Measurements from ENCODE around the gene ACAD8. TPM values are rescaled to one million over a fixed set of nuclear protein-coding genes. Genes with fewer than 3 reads are reported as not detected.

Gene ACAD8
- total RNA-seq, 2 donors from 2014 or later: 19.2 to 25.2 TPM

- DNase-seq (ENCODE audit: low spot score in 2 of 2) (no peak), ATAC-seq (no peak)
- H3K27ac Mint-ChIP-seq: no peak overlapping the region
- H3K36me3 Mint-ChIP-seq: no peaks in the 10 kb centered on the region
- no peaks in the 10 kb centered on the region for H3K9me3 Mint-ChIP-seq
Measured at GRCh38 chr11:134292661-134293060, 39.3 kb downstream of the ACAD8 start.

DNA sequence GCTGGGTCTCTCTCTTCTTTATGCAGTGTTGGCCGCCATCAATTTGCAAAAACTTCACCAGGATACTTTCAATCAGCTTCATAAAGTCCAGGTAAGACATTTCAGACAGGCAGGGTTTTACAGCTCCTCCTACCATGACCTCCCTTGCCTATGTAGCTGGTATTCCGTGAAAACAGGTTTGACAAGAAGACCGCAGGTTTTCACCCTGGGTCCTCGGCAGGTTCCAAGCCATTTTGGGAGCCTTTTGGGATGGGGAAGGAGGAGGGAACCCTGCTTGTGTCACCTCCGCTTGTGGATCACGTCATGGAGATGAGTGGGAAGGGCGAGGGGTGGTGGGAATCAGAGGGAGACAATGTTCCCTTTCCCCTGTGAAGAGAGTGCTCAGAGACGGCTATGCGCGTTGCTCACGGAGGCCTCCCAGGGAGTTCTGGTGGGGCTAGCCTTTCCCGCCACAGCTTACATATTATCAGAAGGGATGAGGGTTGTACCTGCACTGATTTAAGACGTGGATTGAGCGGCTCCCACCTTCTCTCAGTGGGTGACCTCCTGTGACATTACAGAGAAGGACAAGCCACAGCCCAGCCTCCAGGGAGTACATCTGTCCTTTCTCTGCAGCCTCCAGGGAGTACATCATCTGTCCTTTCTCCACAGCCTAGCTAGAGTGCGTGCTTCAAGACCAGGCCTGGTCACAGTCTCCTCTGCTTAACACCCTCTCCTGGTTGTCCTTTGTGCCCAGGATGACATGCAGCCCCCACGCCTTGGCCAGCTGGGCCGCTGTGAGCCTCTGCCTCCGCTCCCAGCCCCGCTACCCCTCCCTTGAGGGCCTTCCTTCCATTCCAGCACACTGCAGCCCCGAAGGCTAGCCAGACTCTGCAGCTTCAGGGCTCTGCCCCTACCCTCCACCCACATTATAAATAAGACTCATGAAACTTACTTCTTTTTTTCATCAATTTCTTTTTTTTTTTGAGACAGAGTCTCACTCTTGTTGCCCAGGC, 40.0 kb downstream of the ACAD8 start:
- DNase-seq (ENCODE audit: low spot score in 2 of 2) (no peak), ATAC-seq (no peak)
- peak overlapping the region in 1 of 2 donors; percentile 29 for H3K27ac Mint-ChIP-seq
- no peaks in the 10 kb centered on the region for H3K36me3 Mint-ChIP-seq
- H3K9me3 Mint-ChIP-seq: no peaks in the 10 kb centered on the region

DNA sequence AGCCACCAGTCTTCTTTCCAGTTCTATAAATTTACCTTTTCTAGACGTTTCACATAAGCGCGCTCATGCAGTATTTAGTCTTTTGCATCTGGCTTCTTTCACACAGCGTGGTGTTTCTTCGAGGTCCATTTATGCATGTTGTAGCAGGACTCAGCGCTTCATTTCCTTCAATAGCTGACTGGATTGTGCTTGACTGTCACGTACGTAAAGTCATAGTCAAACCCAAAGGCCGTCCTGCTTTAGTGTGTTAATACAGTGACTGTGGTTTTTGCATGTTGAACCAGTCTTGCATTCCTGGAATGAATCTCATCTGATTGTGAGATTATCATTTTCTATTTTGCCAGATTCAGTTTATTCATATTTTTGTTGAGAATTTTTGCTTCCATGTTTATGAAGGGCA, 41.3 kb downstream of the ACAD8 start:
- Mint-ChIP-seq H3K27ac (no peak overlapping the region), H3K36me3 (no peaks in the 10 kb centered on the region), H3K9me3 (no peaks in the 10 kb centered on the region)
- DNase-seq (ENCODE audit: low spot score in 2 of 2): no peak
- peak in 1 of 2 donors; percentile 66 for ATAC-seq

GRCh38 chr11:134312223-134312622, 58.9 kb downstream of the ACAD8 start:
- no peak for ATAC-seq
- Mint-ChIP-seq H3K9me3 (peaks cover 0 to 12% of the 10 kb centered on the region in 2 donors), H3K36me3 (peaks cover 6 to 16% of the 10 kb centered on the region in 2 donors), H3K27ac (peak overlapping the region; percentile 11)
- no peak for DNase-seq (ENCODE audit: low spot score in 2 of 2)

DNA sequence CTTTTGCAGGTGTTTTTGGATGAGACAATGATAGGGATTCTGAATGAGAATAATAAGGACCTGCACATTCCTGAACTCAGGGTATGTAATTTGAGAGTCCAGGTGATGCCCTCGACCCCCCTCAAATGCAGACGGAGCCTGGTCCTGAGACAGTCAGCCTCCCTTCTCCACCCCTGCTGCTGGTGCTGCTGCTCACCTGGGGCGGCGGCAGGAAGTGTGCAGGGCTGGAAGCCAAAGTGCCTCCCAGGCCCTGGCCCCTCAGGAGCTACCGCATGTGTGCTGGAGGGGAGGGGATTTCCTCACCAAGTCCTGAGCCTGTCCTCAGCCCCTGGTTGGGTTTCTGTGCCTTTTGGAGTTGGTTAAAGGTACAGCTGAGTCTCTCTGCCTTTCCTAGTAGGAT, 59.4 kb downstream of the ACAD8 start:
- no peak for DNase-seq (ENCODE audit: low spot score in 2 of 2)
- peaks cover 4 to 12% of the 10 kb centered on the region in 2 donors for H3K36me3 Mint-ChIP-seq
- H3K9me3 Mint-ChIP-seq: peaks cover 2 to 8% of the 10 kb centered on the region in 2 donors
- H3K27ac Mint-ChIP-seq: no peak overlapping the region
- no peak for ATAC-seq

- H3K9me3 Mint-ChIP-seq: peaks cover 6% of the 10 kb centered on the region in 2 donors
- no peak overlapping the region for H3K27ac Mint-ChIP-seq
- peaks cover 9 to 10% of the 10 kb centered on the region in 2 donors for H3K36me3 Mint-ChIP-seq
- ATAC-seq (no peak), DNase-seq (ENCODE audit: low spot score in 2 of 2) (no peak)
Measured at GRCh38 chr11:134313379-134313778, 60.0 kb downstream of the ACAD8 start.

DNA sequence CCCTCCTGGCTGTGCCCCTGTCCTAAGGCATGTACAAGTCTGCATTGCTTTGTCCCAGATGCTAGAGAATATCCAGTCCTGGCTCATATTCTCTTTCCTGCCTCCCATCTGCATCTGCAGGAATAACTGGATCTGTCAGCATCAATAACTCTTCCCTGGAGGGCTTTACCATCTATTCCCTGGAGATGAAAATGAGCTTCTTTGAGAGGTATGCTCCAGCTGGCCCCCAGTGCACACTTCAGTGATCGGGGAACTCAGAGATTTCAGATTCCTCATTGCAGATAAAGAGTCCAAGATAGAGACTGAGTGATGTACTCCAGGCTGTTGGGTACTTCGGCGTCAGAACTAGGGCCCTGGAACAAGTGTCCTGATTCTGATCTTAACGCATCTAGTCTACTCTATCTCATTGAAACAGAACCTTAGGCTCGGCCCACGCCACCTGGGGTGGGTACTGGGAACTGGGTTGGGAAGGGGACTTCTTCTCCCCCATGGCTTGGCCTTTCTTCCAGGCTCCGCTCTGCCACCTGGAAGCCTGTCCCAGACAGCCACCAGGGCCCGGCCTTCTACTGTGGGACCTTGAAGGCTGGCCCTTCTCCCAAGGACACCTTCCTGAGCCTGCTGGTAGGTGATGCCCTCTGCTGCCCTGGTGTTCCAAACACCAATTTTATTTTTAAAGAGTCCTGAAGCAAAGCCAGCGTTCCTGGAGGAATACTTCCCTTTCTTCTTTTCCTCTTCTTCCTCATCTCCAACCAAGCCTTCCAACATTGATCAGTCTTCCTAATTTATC, 60.6 kb downstream of the ACAD8 start:
- peaks cover 6% of the 10 kb centered on the region in 2 donors for H3K9me3 Mint-ChIP-seq
- no peak for ATAC-seq
- no peak for DNase-seq (ENCODE audit: low spot score in 2 of 2)
- H3K27ac Mint-ChIP-seq: no peak overlapping the region
- peaks cover 12 to 16% of the 10 kb centered on the region in 2 donors for H3K36me3 Mint-ChIP-seq

Other genes starting within 250 kb of the ACAD8 start
- 10 to 100 TPM in 1 of 2 donors, under 1 TPM in 1; 0.98 to 17.7 TPM for gene JAM3, start 184.5 kb upstream of the ACAD8 start, total RNA-seq
- gene NCAPD3, start 29.6 kb upstream of the ACAD8 start, total RNA-seq: 100 to 1,000 TPM in 1 of 2 donors, 10 to 100 TPM in 1; 93.7 to 169 TPM
- gene VPS26B, start 28.9 kb upstream of the ACAD8 start, total RNA-seq: 10 to 100 TPM; 38.5 to 39.2 TPM
- 10 to 100 TPM; 81.4 to 85.0 TPM for gene THYN1, start 216 bp upstream of the ACAD8 start, total RNA-seq
- 10 to 100 TPM in 1 of 2 donors, 1 to 10 TPM in 1; 7.3 to 19.3 TPM for gene GLB1L3, start 22.8 kb downstream of the ACAD8 start, total RNA-seq
- gene GLB1L2, start 78.4 kb downstream of the ACAD8 start, total RNA-seq: 1 to 10 TPM; 2.4 to 4.9 TPM
- gene B3GAT1, start 158.7 kb downstream of the ACAD8 start, total RNA-seq: under 1 TPM; 0.09 to 0.23 TPM